H1 (cell line): Measurements from ENCODE around the gene ADRA2B. TPM values are rescaled to one million over a fixed set of nuclear protein-coding genes. Genes with fewer than 3 reads are reported as not detected.

Experiments used
- BCL11A ChIP-seq, 2 experiments: IDR thresholded peaks; one replicate each; pipeline ENCODE4 v1.6.1; 2011; ENCODE audit warnings: low read depth in 2 of 2, low read length in 2 of 2, mild to moderate bottlenecking in 2 of 2
- CBX5 ChIP-seq: fragments of 300-800, 300-1000 bp; sonication (generic); IDR thresholded peaks from 2 replicates; pipeline ENCODE4 v1.7.1; 2016; ENCODE audit warnings: antibody characterized with exemption, low read length, low read depth
- CEBPB ChIP-seq: IDR thresholded peaks from 2 replicates; pipeline ENCODE4 v1.6.1; 2012; ENCODE audit warnings: low read depth, low read length
- CREB1 ChIP-seq: IDR thresholded peaks from 2 replicates; pipeline ENCODE4 v1.6.1; 2012; ENCODE audit warnings: inconsistent platforms
- EGR1 ChIP-seq: IDR thresholded peaks from 2 replicates; pipeline ENCODE4 v1.6.1; 2011; ENCODE audit warnings: low read depth, low read length, borderline replicate concordance
- EP300 ChIP-seq, 2 experiments: IDR thresholded peaks; 1 replicate in 1 of 2; 2 replicates in 1 of 2; pipeline ENCODE4 v1.6.1; 2011 to 2012; ENCODE audit warnings: low read depth in 2 of 2, low read length in 2 of 2, mild to moderate bottlenecking in 2 of 2, borderline replicate concordance in 1 of 2, inconsistent platforms in 1 of 2, moderate library complexity in 1 of 2
- FOSL1 ChIP-seq: IDR thresholded peaks from 2 replicates; pipeline ENCODE4 v1.6.1; 2011; ENCODE audit warnings: mild to moderate bottlenecking, low read depth, low read length, moderate library complexity; ENCODE audit not compliant: insufficient read depth
- GTF2F1 ChIP-seq: IDR thresholded peaks from 2 replicates; pipeline ENCODE4 v1.6.1; 2012; ENCODE audit warnings: low read depth, low read length, improper control_type of control experiment, borderline replicate concordance
- JUN ChIP-seq: IDR thresholded peaks from 2 replicates; pipeline ENCODE4 v1.6.1; 2011; ENCODE audit warnings: low read depth, mild to moderate bottlenecking, improper control_type of control experiment, low read length
- NANOG ChIP-seq: IDR thresholded peaks from 2 replicates; pipeline ENCODE4 v1.6.1; 2011; ENCODE audit warnings: low read length, low read depth, mild to moderate bottlenecking, inconsistent platforms; ENCODE audit not compliant: insufficient read depth, poor library complexity, severe bottlenecking
- PHF8 ChIP-seq: fragments of 200-600 bp; sonication (generic); conservative IDR thresholded peaks from 2 replicates; pipeline ENCODE4 v1.7.1; 2012; ENCODE audit warnings: low read depth, mild to moderate bottlenecking, inconsistent platforms, low read length, moderate library complexity
- RBBP5 ChIP-seq: IDR thresholded peaks from 2 replicates; pipeline ENCODE4 v1.7.1; 2012; ENCODE audit warnings: low read depth, mild to moderate bottlenecking, inconsistent platforms, low read length, moderate library complexity, borderline replicate concordance
- RFX5 ChIP-seq: IDR thresholded peaks from 2 replicates; pipeline ENCODE4 v1.6.1; 2011; ENCODE audit warnings: low read depth, low read length, improper control_type of control experiment, borderline replicate concordance
- SIN3A ChIP-seq, 2 experiments: IDR thresholded peaks in 1 of 2; conservative IDR thresholded peaks in 1 of 2; 2 replicates each; pipeline ENCODE4 v1.6.1; 2011 to 2012; ENCODE audit warnings: low read length in 2 of 2, improper control_type of control experiment in 1 of 2, low read depth in 1 of 2, mild to moderate bottlenecking in 1 of 2
- TAF7 ChIP-seq: optimal IDR thresholded peaks from 2 replicates; pipeline ENCODE3; 2011; ENCODE audit warnings: low read depth, mild to moderate bottlenecking, inconsistent platforms, low read length, moderate library complexity, borderline replicate concordance
- YY1 ChIP-seq: IDR thresholded peaks from 2 replicates; pipeline ENCODE4 v1.6.1; 2011; ENCODE audit warnings: low read depth, mild to moderate bottlenecking, low read length
- polyA plus RNA-seq, 7 experiments: library from polyadenylated mRNA; depleted of rRNA in 3 of 7; stranded (reverse) in 5 of 7; unstranded in 2 of 7; fragments of >200 nt in 5 of 7; fragments of 200-250 nt in 2 of 7; gene quantifications; 1 replicate in 5 of 7; 2 replicates in 1 of 7; 4 replicates in 1 of 7; pipeline versions ENCODE4 v1.2.1 to v1.2.3, GENCODE V29; 2011 to 2013; ENCODE audit warnings: missing spikeins in 2 of 7, mixed read lengths in 2 of 7
- total RNA-seq: library from RNA; stranded (reverse); fragmentation: NEBNext Ultra II Directional; extraction: Animal tissue kit (Norgen Biotek cat#: 25700); gene quantifications from 2 replicates; pipeline ENCODE4 v1.2.1, GENCODE V29; 2021
- TF ChIP-seq, protein P1 (sequence below), 3 experiments: IDR thresholded peaks; 1 replicate in 2 of 3; 2 replicates in 1 of 3; pipeline versions ENCODE4 v1.5.1 to v1.6.1; 2011; ENCODE audit warnings: low read length in 3 of 3, mild to moderate bottlenecking in 3 of 3, inconsistent platforms in 2 of 3, low read depth in 1 of 3, moderate library complexity in 1 of 3; ENCODE audit not compliant: insufficient read depth in 1 of 3; ENCODE audit errors: control extremely low read depth in 1 of 3
- TF ChIP-seq, protein P2 (sequence below): IDR thresholded peaks from 2 replicates; pipeline ENCODE4 v1.6.1; 2012; ENCODE audit warnings: inconsistent platforms
- TF ChIP-seq, protein P3 (sequence below): IDR thresholded peaks from 2 replicates; pipeline ENCODE4 v1.6.1; 2012; ENCODE audit warnings: inconsistent platforms

Gene ADRA2B
- total and polyA plus RNA-seq, 2 of the 8 experiments (the other 6 are each of a cell fraction or from before 2014, with no cell fraction given), result 5.8 to 6.5 TPM

DNA sequence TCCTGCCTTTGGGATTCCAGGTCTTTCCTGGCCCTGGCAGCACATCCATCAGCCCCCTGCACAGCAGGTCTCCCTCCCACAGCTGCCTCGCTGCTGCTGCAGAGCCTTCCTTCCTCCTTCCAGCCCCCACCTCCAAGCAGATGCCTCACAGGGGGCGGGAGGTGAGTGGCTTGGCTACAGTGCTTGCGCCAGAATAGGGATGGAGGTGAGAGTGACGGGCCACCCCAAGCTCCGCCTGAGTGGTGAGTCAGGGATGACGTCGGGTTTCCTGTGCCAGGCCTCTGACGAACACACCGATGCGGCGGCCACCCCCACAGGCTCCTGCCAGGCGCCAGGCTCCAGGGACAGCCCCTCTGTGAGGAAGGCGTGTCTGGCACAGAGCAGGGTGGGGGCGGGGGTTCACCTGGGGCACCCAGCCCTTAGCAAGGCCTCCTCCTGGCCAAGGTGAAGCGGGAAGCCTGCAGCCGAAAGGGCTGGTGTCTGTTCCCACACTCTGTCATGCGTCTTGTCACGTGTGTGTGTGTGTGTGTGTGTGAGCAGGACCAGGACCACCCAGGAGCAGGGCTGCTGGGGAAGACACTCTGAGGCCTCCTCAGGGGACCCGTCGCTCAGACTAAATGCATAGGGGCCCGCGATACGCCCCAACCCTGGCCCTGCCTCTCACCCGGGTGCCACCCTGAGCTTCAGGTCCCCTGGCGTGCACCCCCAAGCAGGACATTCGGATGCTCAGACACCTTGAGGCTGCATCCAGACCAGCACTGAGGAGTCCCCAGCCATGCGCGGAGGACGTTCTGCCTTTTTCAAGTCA is 32.2 kb upstream of the ADRA2B start (continued):
- 0 out of 2 replicates have a peak, but pooled peaks have one; percentile 25 for TF ChIP-seq CEBPB
- no peak for TF ChIP-seq TAF7
- TF ChIP-seq GTF2F1, result no peak
- TF ChIP-seq, protein P1, sequence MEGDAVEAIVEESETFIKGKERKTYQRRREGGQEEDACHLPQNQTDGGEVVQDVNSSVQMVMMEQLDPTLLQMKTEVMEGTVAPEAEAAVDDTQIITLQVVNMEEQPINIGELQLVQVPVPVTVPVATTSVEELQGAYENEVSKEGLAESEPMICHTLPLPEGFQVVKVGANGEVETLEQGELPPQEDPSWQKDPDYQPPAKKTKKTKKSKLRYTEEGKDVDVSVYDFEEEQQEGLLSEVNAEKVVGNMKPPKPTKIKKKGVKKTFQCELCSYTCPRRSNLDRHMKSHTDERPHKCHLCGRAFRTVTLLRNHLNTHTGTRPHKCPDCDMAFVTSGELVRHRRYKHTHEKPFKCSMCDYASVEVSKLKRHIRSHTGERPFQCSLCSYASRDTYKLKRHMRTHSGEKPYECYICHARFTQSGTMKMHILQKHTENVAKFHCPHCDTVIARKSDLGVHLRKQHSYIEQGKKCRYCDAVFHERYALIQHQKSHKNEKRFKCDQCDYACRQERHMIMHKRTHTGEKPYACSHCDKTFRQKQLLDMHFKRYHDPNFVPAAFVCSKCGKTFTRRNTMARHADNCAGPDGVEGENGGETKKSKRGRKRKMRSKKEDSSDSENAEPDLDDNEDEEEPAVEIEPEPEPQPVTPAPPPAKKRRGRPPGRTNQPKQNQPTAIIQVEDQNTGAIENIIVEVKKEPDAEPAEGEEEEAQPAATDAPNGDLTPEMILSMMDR (IDR thresholded peaks at IDR 0.05; ENCODE audit: control extremely low read depth in 1 of 3, insufficient read depth in 1 of 3, low read depth in 1 of 3, low read length in 3 of 3), result no peak
- TF ChIP-seq CBX5, result no peak
- TF ChIP-seq RFX5, result no peak
- peak; percentile 43; the same call in 1 of the 2 replicates for TF ChIP-seq RBBP5
- TF ChIP-seq, protein P2, sequence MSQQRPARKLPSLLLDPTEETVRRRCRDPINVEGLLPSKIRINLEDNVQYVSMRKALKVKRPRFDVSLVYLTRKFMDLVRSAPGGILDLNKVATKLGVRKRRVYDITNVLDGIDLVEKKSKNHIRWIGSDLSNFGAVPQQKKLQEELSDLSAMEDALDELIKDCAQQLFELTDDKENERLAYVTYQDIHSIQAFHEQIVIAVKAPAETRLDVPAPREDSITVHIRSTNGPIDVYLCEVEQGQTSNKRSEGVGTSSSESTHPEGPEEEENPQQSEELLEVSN, result peak; percentile 52; the same call in 1 of the 2 replicates
- TF ChIP-seq YY1, result no peak
- TF ChIP-seq FOSL1, result no peak
- TF ChIP-seq EGR1, result peak; percentile 35; the same call in 1 of the 2 replicates
- no peak for TF ChIP-seq NANOG
- TF ChIP-seq BCL11A (IDR thresholded peaks at IDR 0.05; ENCODE audit: low read depth in 2 of 2, low read length in 2 of 2), result no peak
- TF ChIP-seq, protein P3, sequence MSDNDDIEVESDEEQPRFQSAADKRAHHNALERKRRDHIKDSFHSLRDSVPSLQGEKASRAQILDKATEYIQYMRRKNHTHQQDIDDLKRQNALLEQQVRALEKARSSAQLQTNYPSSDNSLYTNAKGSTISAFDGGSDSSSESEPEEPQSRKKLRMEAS, result 0 out of 2 replicates have a peak, but pooled peaks have one; percentile 33
- peak; percentile 95 for TF ChIP-seq CREB1
- TF ChIP-seq SIN3A (conservative IDR thresholded peaks at IDR 0.05 in 1 of 2, IDR thresholded peaks at IDR 0.05 in 1 of 2; ENCODE audit: low read depth in 1 of 2, low read length in 2 of 2), result no peak
- no peak for TF ChIP-seq PHF8
- peak; percentile 25; the same call in 1 of the 2 replicates for TF ChIP-seq JUN
- TF ChIP-seq EP300 (IDR thresholded peaks at IDR 0.05; ENCODE audit: borderline replicate concordance in 1 of 2, low read depth in 2 of 2, low read length in 2 of 2), result peak in 1 of 2 experiments; percentile 38; a peak in 1 of 3 replicates
